NCI-H1092 (cell line): Measurements from ENCODE around the gene THG1L.
"Not testable (repeated sequence)": the region's sequence is repeated elsewhere in the genome, so short reads cannot be mapped to it uniquely, and the experiment has no call there.

Source experiments
- DNase-seq: peaks from one replicate; lab custom pipeline; 2025; lab: John Stamatoyannopoulos, UW

Gene THG1L

DNA sequence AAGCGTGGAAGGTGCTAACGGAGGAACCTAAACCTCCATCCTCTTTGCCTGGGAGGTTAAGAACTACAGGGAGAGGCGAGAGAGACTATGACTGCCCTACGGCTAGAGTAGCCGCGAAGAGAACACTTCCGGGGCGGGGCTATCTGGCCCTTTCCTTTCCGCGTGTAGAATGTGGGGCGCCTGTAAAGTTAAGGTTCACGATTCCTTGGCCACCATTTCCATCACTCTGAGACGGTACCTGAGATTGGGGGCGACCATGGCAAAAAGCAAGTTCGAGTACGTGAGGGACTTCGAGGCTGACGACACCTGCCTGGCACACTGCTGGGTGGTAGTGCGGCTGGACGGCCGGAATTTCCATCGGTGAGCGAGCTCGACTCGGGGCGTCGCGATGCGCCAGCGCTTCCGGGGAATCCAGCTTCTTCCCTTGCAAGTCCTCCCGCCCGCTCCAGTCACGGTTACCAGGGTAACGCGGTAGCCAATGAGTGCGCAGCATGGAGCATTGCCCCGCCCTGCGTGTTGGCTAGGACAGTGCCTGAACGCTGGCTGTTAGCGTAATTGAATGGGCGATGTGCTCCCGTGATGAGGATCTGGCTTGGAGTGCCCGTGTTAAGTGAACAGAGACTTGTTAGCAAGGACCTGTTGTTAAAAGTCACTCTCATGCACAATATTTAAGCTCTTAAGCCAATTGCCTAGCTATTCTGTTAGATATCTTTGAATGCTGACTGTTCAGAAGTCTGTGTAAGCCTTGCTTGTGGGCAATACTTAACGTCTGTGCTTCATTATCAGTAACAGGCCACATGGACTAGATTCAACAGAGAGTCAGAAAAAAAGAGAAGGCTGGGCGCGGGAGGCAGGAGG, at the start of gene THG1L:
Gene THG1L, plus strand, starts transcription at position 149 of the 858 bp plus-strand sequence. Its CDS starts 21 bp downstream, at position 170.
- DNase-seq, result peak; percentile 97

GRCh38 chr5:157682257-157682656, 49.0 kb upstream of the THG1L start:
- DNase-seq, result no peak

- not testable (repeated sequence) for DNase-seq
These were observed 44.7 kb upstream of the THG1L start for GRCh38 chr5:157686276-157687197.

DNA sequence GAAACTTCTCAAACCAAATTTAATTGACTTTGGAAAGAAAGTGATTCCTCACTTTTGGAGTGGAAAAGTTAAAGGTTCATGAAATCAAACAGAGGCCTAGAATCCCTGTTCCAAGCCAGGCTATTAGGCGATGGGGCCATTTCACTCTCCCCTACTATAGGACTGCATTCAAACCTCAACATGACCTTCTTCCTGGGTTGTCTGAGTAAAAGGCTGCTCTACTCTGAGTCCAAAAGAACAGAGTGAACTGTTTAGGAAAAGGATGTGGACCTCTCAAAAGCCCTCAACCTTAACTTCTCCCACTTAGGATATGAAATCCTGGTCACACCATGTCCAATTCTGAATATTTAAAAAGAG, 44.0 kb upstream of the THG1L start:
- no peak for DNase-seq

GRCh38 chr5:157689942-157690689, 41.1 kb upstream of the THG1L start:
- no peak for DNase-seq

DNA sequence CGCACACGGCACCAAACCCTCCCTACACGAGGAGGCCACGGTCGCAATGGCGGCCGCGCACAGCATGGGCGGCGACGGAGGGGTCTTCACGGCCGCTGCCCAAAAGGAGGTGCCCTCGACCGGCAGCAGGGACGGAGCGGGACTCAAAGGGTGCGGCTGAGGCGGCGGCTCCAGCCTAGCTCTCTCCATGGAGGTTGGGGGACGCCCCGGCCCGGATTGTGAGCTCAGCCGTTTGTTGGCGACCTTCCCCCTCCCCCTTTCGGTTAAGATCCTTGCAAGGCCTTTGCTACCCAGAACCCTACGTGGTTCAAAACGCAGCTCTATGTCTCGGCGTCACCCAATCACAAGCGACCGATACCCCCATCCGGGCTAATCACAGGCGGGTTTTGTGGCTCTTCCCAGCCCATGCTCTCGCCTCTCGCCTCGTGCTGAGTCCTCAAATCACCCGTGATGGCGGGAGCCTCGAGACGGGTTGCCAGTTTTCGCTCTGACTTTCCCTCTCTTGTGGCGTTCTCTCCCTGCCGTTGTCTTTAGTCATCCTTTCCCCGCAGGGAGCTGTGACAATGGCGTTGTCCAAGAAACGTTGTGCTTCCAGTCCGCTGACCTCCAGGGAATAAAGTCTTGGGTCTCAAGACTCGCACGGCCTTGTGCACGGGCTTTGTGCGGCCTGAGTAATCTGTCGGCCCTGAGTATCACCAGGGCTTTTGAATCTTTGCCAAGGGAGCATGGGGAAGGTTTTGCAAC, 40.4 kb upstream of the THG1L start:
- no peak for DNase-seq

DNA sequence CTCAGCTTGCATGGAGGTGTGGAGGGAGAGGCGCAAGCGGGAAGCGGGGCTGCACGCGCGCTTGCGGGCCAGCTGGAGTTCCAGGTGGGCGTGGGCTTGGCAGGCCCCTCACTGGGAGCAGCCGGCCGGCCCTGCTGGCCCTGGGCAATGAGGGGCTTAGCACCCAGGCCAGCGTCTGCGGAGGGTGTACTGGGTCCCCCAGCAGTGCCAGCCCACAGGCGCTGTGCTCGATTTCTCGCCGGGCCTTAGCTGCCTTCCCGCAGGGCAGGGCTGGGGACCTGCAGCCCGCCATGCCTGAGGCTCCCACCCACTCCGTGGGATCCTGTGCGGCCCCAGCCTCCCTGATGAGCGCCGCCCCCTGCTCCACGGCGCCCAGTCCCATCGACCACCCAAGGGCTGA, 37.4 kb upstream of the THG1L start:
- not testable (repeated sequence) for DNase-seq

DNA sequence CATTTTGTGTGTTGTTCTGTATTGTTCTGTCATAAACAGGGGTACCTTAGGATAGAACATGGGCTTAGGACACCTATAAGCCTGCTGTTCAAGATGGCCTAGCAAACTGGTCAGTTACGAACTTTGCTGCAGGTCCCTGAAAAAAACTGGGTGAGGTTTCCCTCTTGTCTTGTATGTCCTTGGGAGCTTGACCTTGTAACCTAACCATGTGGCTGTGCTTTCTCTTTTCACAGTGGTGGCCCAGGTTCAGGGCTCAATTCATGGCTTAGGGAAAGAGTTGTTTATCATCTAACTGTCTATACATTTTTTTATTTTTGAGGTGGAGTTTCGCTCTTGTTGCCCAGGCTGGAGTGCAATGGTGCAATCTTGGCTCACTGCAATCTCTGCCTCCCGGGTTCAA, 35.1 kb upstream of the THG1L start:
- not testable (repeated sequence) for DNase-seq

DNA sequence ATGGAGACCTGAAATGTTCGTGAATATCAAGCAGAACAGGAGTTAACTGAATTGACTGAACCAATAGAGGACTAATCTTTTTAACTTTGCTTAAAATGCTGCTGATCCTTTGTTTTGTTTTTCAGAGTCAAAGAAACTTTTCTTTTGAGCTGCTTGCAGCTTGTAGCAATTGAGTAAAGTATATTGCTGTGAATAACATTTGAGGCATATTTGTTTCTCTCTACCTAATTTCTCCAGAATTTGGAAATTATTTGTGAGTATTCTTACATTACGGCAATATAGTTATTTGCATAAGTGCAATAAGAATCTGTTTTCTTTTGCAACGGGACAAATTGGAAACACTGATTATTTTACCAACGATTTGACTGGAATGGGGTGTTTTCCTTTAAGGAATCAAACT, 32.5 kb upstream of the THG1L start:
- not testable (repeated sequence) for DNase-seq

- DNase-seq, result no peak
These were observed 27.5 kb upstream of the THG1L start for GRCh38 chr5:157703736-157704135.

GRCh38 chr5:157708866-157709265, 22.4 kb upstream of the THG1L start:
- no peak for DNase-seq

DNA sequence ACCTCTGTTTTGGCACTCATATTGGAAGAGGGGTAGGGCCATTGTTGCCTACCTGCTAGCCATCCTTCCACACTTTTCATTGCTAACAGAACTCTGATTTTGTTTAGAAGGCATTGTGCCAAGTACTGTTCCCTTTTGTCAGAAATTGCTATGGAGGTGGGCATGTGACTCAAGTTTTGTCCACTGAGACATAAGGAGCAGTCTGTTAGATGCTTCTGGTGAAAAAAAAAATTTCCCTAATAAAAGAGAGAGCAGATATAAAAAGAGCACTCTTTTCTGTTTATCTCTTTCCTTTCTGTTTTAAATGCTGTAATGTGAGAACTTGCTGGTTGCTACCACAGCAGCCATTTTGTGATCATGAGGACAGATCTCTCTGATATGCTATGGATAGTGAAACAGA, 21.9 kb upstream of the THG1L start:
- DNase-seq, result no peak

DNA sequence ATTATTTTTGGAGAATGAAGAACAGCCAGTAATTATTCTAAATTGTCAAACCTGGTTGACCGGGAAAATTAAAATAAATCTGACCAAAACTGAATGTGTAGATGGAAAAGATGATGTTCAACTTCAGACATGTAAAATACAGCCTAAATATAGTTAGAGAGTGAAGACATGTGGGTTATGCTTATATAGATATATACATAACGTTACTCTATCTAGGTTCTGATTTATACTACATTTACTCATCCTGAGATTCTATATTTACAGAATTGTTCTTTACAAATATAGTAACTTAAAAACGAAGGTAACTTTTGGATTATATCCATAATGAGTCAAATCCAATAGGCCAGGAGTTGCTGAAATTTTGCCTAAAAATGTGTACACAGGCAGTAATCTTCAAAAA, 20.8 kb upstream of the THG1L start:
- DNase-seq, result no peak

DNA sequence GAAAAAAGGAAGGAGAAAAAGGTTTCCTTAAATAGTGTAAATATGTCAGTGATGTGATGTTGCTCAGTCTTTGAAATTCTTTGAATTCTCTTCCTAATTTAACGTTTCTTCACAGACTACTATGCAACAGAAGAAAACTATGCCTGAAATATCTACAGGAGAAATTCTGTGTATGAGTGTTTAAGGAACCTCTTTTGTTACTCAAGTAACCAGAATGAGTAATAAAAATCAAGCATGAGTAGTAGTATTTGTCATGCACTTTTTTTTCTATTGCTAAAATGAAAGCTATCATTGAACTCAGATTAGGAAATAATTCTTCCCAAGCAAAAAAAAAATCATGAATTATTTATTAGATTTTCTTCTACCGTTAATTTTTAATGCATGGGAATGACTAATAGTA, 20.3 kb upstream of the THG1L start:
- no peak for DNase-seq

DNA sequence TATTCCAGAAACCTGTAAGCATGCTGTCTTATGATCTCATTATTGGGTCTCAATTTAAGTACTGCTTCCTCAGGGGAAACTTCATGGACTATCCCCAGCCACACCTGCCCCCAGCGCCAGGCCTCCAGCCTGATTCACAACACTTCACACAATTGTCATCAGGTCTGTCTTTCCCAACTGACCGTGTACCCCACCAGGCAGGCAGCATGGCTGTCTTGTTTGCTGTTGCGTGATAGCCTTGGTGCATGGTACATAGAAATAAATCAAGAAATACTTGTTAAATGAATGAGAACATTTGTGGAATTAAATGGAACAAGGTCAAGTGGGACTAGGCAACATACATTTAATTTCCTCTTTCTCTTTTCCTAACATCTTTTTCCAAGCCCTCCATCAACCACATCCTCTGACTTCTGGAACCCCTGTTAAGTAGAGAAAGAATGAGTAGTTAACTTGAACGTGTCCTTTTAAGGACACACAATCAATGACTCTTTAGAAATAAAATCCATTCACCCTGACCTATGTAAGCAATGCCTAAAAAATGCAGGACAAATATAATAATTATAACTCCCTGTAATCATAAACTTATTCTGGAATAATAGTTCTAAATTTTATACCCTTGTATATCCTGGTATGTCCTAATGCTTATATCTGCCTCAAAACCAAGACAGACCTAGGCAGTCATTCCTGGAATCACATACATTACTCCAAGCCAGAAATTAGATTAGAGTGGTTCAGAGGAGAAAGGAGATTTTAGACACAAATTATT, 17.2 kb upstream of the THG1L start:
- no peak for DNase-seq

- DNase-seq, result no peak
These were observed 16.7 kb upstream of the THG1L start for GRCh38 chr5:157714596-157714864.

GRCh38 chr5:157718519-157718918, 12.7 kb upstream of the THG1L start:
- DNase-seq, result no peak

DNA sequence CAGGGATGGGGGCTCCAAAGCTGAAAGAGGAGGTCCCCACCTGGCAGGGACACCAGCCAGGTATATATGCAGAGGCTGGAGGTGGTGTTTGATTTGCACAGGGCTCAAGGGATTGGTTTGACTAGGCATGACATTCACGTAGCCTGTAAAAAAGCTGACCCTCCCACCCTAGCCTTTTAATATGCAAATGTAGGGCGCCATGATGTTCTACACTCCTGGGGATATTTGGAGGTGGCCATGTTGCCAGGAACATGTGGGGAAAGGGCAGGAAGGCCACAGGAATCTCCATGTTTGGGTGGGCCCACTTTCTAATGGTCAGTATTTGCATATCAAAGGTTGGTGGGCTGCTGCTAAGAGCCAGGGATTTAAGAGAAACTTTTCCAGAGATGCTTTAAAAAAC, 12.0 kb upstream of the THG1L start:
- DNase-seq, result no peak

GRCh38 chr5:157721159-157721558, 10.1 kb upstream of the THG1L start:
- no peak for DNase-seq

DNA sequence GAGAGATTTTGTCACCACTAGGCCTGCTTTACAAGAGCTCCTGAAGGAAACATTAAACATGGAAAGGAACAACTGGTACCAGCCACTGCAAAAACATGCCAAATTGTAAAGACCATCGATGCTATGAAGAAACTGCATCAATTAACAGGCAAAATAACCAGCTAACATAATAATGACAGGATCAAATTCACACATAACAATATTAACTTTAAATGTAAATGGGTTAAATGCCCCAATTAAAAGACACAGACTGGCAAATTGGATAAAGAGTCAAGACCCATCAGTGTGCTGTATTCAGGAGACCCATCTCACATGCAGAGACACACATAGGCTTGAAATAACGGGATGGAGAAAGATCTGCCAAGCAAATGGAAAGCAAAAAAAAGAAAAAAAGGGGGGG, 8.3 kb upstream of the THG1L start:
- DNase-seq, result not testable (repeated sequence)

- DNase-seq, result not testable (repeated sequence)
These were observed 4.6 kb upstream of the THG1L start for GRCh38 chr5:157726607-157727006.
